NOMO-1 (cell line): ENCODE data around the gene SLC35F4.
"Not testable (repeated sequence)": the region's sequence is repeated elsewhere in the genome, so short reads cannot be mapped to it uniquely, and the experiment has no call there.

ENCODE experiments used
- DNase-seq, 2 experiments: peaks; one replicate each; lab custom pipeline; 2025; ENCODE audit not compliant: unreplicated experiment in 2 of 2; lab: John Stamatoyannopoulos, UW

SLC35F4 gene

DNA sequence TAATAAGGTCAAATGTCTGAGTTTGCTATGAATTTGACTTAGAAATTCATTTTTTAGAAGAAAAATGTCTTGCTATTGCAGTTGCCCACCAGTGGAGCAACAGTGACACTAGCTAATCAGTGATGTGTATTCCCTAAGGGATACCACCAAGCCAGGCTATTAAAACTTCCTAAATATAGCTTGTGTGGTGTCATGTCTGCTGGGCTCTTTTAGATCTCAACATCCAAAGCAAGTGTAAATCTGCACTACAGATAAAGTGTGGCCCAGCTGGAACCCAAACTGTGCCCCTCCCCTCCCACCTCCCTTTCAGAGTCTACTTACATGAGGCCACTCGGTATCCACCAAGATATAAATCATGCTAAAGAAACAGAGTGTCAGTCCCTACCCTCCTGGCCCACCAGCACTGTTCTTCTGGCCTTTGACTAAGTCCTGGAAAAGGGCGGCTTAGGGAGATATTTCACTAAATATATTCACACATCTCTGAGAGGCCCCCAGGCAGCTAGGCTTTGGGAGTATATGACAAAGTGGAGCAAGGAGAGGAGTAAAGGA is 53.8 kb downstream of the SLC35F4 start:
- DNase-seq, result no peak

DNA sequence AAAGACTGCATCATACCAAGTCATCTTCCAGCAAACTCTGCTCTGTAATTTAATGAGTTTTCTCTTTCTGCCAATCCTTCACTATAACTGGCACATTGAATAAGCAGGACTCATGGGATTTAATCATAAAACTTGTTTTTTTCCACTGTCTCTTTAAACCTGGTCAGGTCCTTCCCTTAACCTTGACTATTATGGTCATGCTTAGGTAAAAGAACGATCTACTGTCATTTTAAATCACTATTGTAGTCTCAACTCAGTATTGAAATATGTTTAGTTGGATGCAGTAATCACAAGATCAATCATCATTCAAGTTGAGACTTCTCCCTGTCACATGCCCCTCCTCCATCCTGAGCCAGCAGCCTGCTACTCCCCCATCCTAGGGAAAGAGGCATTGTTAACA is 56.1 kb downstream of the SLC35F4 start:
- DNase-seq, result no peak

DNA sequence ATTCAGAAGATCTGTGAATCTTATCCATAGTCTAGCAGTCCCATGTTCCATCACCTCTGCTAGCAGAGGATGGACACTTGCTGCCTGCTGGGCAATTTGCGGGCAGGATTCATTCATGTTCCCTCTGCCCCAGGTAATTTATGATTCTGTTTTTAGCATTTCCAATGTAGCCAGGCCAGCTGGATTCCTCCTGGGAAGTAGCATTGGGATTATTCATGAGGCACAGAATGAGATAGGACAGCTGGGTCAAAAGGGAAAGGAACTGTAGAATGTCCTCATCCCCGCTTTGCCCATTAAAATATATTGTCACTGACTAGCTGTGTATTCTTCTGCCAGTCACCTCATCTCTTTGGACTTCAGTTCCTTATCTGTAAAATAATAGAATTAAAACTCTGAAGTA is 68.7 kb downstream of the SLC35F4 start:
- no peak for DNase-seq

DNA sequence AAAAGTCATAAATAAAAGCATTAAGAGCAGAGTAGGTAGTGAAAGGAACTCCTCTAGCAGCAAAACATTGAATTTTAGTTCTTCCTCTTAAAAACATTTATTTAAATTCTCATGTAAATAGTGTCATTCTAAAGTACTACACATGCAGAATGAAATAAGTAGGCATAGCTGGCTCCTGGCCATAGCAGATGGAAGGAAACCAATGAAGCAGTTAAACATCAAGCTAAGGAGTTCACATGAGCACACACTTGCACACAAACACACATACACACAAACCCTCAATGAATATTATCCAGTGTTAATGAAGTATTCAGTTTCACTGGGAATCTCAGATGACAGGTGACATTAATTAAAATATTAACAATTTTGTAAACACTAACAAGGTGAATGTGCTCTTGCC is 69.3 kb downstream of the SLC35F4 start:
- no peak for DNase-seq

DNA sequence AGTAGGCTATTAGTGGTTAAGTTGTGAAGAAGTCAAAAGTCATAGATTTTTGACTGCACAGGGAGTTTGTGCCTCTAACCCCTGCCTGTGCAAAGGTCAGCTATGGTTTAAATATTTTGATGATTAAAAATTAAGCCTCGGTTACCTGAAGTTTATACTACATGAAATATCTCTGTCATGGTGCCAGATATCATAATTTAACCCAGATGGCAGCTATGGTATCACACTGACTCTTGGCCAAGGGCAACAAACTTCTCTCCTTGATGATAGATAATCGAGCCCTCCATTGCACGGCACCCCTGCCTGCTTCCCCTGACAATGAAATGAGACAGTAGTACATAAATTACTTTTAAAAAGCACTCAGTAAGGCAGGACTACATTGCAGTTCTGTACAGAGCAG is 80.8 kb downstream of the SLC35F4 start:
- DNase-seq, result no peak

DNA sequence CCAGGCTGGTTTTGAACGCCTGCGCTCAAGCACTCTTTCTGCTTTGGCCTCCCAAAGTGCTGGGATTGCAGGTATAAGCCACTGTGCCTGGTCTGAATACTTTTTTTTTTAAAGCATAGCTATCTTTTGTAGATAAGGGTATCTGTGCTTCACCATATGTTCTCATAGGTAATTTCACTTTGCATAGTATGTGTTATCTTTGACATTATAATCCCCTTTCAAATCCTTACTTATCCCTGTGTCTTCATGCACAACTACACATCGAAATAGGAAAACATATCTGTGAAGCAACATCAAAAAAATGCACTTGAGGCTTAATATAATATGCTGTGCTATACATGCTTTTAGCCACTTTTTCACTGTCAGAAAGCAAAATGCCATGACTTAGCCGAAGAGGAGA is 94.1 kb downstream of the SLC35F4 start:
- no peak for DNase-seq

DNA sequence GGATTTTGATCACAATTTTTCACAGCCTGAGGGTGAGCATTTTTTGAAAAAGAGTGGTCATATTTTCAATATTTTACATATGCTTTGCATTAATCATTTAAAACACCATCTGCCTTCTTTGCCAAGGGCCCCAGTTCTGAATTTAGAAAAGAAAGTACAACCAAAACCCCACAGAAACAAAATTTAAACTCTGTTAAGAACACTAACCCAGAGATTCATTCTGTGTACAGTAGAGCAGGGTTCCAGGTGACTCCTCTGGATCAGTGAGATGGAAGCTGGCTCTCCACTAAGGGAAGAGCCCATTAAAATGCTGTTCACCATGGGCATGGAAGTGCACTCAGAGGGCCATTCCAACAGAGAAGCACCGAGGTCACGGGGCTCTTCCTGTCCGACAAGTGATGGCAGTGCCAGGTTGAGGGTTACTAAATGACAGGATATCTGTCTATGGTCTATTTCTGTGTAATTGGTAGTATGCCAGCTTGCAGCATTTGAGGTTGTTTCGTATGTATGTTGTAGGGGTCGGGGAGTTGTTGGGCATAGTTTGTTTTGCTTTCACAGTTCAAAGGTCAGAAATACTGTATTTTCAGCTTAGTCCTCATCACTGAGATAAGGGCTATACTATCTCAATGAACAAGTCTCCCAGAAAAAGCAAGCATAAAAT is 95.9 kb downstream of the SLC35F4 start:
- no peak for DNase-seq

DNA sequence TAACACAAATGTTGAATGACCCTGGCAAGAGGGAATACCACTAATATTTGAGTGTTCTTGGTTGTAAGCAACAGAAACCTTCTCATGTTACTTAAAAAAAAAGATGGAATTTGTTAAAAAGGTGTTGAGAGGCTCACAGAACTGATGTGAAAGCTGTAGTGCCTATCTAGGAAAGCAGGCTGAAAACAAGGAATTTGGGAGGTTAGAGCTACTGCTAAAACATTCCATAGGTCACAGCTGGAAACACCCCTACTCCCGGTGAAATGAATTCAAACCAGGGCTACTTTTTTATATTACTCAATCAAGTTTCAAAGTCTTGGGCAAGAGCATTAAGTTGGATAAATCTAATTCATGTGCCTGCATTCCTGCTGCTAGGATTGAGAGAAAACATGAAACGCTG is 104.1 kb downstream of the SLC35F4 start:
- no peak for DNase-seq

DNA sequence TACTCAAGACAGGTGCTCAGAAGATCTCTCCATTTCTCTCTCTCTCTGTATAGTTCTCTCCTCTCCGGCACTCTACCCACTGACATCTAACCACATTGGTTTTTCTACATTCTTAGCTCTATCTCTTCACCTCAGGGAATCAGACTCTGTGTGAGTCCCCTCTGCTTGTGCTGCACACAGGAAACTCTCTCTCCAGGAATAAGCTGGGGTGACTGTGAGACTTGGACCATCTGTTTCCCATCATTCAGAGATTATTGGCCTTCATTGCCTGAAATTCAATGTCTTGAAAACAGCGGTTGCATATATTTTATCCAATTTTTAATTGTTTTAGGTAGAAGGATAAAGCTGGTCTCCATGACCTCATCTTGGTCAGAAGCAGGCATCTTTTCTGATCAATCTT is 105.0 kb downstream of the SLC35F4 start:
- no peak for DNase-seq

DNA sequence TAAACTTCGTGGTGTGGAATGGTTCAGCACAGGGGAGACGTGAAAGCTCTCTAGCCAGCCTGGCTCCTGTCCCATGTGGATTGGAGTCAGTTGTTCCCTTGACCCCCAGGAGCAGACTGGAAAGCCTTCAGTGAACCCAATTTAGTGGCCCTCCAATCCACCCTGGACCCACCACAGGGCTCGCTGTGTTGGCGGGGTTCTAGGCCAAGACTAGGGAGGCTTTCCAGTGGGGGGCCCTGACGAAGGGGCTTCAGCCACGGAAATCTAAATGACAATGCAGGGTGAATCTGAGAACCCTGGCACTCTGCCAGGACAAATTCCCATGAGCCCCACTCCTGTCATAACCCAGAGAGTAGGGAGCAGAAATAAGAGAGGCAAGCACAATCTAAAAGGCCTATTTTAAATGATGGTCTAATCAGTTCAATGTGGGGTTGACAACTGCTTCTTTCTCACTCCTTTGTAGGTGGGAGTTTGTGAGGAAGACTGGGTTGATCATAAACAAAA is 110.8 kb downstream of the SLC35F4 start:
- no peak for DNase-seq

DNA sequence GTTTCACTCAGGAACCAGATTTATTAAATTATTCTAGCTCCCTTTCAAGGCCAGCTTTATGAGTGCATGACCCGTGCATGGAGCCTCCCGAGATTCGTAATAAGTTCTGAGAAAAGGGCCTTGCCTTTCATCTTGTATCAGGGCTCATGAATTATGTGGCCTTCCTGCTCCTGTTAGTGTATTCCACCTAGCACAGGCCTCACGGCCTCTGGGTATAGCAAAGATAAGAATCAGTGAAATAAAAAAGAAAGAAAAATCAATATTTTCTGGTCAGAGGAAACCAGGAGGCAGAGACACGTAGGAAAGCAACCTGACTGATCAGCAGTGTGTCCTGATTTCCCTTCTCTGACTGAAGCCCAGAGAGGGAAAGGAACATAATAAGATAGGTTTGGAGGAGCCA is 111.4 kb downstream of the SLC35F4 start:
- no peak for DNase-seq

DNA sequence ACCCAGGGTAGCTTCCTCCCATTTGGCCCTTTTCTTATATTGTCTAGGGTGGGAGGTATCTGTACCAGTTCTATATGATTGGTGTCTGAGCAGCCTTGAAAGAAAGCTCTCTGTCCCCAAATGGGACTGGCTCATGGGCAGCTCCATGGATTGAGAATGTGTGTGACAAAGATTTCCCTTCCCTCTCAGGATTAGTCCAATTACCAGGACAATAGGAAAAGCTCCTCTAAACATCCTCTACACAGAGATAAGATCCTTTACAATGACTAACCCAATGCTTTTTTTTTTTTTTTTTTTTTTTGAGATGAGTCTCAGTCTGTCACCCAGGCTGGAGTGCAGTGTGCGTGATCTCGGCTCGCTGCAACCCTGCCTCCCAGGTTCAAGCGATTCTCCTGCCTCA is 112.1 kb downstream of the SLC35F4 start:
- DNase-seq, result no peak

DNA sequence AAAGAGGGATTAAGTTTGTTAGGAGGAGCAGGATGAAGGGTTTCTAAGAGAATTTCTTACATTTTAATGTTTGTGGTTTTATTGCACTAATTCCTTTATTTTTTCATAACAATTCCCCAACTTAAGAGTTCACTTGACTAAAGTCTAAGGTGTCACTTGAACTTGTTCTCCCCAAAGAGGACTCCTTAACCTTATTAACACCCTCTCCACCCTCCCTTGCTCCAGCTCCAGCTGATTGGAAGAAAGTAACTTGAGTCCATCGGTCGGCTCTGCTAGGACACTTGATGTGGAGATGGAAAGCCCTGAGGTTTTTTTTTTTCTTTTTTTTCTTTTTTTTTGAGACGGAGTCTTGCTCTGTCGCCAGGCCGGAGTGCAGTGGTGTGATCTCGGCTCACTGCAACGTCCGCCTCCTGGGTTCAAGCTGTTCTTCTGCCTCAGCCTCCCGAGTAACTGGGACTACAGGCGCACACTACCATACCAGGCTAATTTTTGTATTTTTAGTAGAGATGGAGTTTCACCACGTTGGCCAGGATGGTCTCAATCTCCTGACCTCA is 113.7 kb downstream of the SLC35F4 start:
- DNase-seq, result not testable (repeated sequence)

DNA sequence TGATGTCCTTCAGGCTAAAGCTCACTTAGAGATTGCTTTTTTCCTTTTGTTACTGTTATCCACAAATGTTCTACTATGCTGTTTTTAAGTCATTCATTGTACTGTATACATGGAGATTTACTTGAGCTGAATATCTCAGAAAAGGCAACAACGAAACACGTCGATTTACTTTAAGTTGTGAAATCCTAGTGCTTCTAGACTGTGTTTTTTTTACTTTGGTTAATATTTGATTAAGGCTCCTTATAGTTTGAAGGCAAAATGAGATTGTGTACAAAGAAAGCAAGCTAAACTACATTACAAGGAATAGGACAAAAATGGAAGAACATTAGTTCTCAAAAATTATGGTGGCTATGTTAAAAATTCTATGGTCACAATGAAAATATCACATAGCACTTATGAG is 114.5 kb downstream of the SLC35F4 start:
- no peak for DNase-seq

DNA sequence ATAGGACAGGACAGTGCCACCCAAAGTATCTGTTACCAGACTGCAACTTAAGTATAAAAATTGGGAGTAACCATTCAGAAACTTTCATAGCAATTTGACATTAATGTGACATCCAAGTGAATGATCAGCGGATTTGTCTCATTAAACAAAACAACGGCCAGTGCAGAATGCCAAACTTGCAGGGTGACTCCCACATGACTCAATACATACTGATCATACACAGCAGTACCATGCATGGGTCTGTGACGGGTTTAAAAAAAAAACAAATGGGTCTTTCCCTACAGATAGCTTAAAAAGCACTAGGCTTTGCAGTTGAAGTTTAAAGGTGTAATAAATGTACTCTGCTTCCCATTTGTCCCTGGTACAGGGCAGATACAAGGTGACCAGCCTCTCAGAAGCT is 116.6 kb downstream of the SLC35F4 start:
- no peak for DNase-seq

DNA sequence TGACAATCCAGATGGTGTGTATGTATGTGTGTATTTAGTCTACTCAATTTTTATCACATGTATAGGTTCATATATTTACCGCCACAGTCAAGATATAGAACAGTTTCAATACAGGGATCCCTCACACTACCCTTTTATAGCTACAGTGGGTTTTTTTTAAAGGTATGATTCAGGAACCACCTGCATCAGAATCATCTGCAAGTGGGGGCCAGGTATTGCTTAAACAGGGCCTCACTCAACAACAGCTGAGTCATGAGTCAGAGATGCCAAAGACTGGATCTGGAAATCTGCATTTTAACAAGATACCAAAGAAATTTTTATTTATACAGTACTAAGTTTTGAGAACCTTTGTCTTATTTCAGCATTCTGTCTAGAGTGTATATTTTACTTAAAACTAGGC is 117.6 kb downstream of the SLC35F4 start:
- no peak for DNase-seq

DNA sequence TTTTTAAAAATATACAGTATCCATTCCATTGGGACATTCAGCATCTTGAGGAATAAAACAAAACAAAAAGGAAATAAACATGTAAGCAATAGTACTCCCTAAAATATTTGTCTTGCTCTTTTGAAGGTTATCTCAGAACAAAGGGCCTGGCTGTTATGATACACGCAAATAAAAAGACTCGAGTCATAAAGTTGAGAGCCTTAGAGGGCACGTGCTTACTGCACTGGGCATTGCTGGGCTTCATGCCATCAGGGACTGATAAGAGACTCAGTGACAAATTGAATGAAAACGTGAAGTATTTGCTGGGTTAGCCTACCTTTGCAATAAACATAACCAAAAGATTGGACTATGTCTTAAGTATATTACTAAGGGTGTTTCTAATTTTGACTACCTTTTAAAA is 118.9 kb downstream of the SLC35F4 start:
- DNase-seq, result no peak

DNA sequence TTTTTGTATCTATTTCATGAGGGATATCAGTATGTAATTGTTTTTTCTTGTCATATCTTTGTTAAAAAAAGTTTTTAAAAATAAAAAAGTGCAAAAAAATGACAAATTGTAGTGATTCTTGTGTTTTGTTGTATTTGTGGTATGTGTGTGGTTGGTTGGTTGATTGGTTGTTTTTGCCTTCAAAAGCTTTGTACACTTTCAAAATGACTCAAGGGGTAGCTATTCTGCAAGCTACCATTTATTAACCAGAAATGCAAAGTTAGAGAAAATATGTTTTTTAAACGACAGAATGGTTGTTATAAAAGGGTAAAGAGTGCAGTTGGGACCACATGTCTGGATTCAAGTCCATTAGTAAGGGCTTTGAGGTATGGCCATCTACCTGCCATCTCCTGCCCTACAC is 119.3 kb downstream of the SLC35F4 start:
- DNase-seq, result no peak

DNA sequence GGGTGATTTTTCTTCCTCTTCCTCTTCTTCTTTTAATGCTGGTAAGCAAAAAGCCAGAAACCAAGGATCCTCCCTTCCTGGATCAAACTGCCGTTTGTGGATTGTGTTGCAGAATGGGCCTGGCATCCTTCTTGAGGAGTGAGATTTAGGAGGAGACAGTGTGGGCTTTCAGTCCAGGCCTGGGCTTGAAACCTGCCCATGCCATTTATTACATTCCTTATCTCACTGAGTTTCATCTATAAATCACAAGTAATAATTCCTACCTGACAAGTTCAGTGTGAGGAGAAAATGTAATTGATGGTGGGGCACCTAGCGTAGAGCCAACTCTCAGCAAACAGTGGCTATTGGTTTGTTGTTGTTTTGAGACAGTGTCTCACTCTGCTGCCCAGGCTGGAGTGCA is 126.4 kb downstream of the SLC35F4 start:
- no peak for DNase-seq

DNA sequence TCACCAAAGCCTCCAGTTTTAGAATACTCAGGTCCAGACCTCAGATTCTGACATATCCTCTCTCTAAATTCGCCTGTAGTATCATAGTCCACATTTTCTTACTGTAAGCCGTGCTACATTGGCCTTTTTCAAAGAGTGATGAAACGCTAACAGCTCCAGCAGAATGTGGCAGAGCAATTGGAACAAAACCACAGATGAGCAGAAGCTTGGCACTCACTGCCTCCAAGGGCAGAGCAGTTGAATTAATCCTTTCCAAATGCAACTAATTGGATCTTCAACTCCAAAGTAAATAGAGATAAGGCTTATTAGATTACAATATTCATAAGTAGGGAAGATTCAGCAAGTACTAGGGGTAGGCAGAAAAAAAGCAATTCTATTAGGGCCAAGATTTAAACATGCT is 128.3 kb downstream of the SLC35F4 start:
- no peak for DNase-seq

DNA sequence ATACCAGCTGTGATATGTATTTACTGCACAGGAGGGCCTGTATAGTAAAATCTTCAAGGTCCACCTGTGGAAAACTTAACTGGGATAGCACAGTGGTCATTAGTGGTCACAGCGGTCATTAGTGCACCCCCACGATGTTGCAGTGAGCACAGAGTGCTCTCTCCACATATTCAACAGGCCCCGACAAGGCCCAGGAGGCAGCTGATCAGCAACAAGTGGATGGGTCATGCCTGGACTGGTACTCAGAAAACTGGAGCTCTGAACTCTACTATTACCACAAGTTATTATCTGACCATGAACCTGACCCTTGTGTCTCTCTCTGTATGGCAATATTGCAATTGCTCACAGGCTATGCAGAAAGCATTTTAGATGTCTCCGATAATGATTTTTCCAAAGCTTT is 129.5 kb downstream of the SLC35F4 start:
- no peak for DNase-seq

DNA sequence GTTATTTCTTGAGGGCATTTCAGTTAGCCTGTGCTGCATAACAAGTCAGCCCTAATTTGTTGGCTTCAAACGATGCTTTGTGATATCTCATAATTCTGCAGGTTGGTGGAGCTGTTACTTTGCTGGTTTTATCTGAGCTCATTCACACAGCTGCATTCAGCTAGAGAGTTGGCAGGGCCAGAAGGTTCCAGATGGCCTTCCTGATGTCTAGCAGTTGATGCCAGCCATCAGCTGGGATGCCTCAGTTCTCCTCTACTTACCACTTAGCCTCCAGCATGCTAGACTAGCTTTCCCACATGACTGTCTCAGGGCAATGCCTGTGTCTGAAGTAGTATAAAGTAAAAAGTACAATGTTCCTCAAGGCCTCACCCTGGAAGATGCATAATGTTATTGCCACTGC is 130.6 kb downstream of the SLC35F4 start:
- no peak for DNase-seq
